Fibroblast of upper back skin (primary cell): ENCODE data around the gene PCDH9.
"Not testable (repeated sequence)": the region's sequence is repeated elsewhere in the genome, so short reads cannot be mapped to it uniquely, and the experiment has no call there.

Experiments used
- DNase-seq: peaks from one replicate; pipeline ENCODE4 v3.0.0-alpha.2; 2013

PCDH9 gene

DNA sequence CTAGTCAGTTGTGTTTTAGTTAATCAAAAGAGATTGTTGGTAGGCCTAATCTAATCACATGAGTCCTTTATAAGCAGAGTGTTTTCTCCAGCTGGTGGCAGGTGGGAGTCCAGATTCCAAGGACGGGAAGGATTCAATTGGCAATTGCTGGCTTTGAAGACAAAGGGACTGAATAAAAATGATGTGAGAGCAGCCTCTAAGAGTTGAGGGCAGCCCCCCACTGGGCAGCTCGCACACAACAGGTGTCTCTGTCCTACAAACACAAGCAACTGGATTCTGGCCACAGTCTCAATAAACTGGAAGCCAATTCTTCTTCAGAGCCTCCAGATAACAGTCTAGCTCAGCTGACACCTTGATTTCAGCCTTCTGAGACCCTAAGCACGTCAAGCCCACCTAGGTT lies 915.2 kb downstream of the PCDH9 start:
- no peak for DNase-seq

DNA sequence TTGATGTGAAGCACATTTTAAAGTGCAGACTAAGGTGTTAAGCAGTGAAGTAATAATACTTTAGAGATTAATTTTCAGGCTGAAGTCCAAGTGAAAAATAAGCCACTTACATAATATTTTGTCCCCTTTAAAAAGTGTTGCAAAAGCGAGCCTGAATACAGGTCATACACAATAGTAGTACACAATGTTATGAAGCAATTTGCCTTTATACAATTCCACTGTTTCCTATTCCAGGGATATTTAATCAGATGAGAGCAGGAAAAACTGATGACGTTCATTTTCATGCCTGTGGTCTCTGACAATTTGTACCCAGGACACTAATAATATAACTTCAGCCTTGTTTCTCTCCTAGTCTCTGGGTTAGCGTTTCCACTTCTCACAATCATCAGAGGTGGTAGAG lies 916.7 kb downstream of the PCDH9 start:
- DNase-seq, result peak; percentile 5

DNA sequence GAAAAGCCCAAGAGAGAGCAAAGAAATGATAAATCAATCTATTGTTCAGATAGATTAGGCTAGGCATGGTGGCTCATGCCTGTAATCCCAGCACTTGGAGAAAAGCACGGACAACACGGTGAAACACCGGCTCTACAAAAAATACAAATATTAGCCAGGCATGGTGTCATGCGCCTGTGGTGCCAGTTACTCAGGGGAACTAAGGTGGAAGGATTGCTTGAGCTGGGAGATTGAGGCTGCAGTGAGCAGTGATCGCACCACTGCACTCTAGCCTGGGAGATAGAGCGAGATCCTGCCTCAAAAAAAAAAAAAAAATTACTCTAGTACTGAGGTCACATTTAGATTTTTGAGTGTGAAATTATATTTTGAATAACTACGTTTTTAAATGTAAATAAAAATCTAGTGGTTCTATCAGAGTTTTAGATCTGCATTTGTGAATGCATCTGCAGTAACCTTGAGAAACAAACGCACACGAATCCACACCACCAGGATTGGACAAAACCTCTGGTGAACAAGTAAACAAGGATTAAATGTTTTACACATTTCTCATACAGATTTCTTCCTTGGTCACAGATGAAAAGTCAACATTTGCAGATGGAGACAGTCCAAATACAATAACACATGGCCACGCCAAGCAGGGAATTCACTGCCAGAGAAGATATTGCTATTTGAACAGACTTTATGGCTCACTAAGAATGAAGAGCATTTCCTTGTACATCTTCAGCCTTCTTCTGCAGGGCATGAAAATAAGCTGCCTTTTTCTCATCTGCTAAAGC lies 917.6 kb downstream of the PCDH9 start:
- peak; percentile 73 for DNase-seq

DNA sequence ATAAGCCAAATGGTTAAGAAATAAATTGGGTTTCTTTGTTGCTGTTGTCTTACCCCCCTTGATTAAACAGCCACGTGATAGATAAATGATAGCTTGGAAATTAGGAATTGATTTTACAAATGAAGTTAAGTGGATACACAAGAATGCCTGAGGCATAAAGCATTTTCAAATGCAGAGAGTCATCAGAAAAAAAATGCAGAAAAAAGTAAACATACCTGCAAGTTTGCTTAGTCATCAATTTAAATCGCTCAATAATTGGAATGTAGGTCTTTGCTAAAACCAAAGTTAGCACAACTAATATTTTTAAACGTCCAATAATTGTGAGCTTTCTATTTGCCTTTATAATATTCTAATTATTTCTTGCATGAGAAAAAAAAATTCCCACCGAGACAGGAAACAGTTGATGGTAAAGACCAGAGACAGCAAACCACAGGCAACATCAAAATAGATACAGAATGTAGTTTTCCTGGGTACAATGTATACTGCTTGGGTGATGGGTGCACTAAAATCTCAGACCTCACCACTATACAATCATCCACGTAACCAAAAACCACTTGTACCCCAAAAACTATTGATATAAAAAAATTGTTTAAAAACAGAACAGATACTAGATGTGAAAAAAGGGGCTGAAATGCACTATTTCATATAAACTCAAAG lies 924.0 kb downstream of the PCDH9 start:
- no peak for DNase-seq

DNA sequence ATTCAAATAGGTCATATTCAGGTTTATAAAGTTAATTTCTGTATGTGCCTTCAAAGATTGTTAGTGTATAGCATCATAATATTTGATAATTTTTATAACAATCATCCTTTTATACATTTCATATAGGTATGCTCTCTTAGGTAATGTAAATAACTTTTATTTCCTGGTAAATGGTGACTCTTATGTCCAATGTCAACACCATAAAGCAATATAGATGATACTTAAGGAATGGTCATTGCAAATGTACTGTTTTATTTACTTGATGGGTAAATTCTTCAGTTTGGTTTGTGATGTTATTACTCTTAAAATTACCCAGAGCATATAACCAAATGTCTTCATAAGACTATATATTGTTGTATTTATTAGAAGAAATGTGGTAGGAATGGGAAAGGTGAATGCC lies 928.7 kb downstream of the PCDH9 start:
- DNase-seq, result no peak

DNA sequence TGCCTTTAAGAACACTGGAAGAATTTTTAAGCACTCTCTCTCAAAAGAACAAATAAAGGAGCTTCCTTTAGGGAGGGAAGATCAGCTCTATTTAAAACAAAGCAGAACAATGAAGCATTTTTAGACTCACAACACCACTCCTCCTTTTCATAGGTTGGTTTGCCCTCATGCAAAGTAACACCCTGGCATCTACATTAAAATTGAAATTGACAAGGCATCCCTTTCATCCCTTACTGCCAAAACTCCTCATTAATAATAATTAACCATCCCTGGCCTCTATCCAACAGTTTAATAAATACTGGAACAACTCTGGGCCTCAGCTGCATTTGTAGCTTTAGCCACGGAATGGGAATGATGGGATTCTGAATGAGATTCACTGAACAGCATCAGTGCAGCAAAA lies 929.1 kb downstream of the PCDH9 start:
- DNase-seq, result no peak

DNA sequence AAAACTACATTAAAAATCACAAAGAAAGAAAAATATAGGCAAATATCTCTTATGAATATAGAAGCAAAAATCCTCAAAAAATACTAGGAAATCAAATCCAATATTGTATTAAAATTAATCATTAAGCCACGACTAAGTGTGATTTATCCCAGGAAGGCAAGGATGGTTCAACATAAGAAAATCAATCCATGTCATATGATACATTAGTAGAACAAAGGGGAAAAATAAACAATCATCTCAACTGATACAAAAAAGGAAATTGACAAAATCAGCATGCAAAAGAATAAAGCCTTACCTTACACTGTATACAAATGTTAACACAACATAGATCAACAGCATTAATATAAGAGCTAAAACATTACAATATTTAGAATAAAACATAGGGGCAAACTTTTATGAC lies 933.3 kb downstream of the PCDH9 start:
- DNase-seq, result no peak

DNA sequence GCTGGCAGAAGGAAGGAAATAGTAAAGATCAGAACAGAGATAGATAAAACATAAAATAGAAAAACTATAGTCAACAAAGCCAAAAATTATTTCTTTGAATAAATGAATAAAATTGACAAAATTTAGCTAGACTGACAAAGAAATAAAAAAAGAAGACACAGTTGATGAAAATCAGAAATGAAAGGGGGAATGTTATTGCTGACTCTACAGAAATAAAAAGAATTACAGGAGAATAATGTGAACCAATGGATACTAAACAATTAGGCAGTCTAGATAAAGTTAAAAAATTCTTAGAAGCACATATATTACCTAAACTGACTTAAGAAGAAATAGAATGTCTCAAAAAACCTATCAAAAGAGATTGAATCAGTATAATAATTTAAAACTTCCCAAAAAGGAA lies 933.8 kb downstream of the PCDH9 start:
- DNase-seq, result no peak

DNA sequence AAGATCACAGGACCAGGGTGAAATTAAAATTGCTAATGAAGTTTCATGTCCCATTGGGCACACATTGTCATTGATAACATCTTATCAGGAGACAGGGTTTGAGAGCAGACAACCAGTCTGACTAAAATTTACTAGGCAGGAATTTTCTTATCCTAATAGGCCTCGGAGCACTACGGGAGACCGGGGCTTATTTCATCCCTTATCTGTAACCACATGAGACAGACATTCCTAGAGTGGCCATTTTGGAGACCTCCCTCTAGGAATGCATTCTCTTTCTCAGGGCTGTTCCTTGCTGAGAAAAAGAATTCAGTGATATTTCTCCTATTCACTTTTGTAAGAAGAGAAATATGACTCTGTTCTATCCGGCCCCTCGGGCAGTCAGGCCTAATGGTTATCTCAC lies 943.3 kb downstream of the PCDH9 start:
- DNase-seq, result not testable (repeated sequence)

DNA sequence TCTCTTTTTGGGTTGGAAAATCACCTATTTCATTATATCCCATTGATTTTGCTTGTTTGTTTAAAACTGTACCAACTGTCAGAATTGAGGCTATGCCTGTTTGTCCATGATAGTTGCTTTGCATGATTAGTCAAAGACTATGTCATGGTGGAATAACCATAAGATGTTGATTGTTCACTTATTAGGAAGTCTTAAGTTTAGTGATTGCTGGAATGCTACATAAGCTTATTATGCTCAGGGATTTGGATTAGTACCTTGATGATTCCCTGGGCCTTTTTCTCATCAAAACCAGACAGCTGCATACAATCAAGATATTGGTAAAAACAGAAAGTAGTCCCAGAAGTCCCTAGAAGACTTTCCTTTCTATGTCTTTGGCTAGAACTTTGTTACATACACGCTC lies 954.7 kb downstream of the PCDH9 start:
- DNase-seq, result no peak

DNA sequence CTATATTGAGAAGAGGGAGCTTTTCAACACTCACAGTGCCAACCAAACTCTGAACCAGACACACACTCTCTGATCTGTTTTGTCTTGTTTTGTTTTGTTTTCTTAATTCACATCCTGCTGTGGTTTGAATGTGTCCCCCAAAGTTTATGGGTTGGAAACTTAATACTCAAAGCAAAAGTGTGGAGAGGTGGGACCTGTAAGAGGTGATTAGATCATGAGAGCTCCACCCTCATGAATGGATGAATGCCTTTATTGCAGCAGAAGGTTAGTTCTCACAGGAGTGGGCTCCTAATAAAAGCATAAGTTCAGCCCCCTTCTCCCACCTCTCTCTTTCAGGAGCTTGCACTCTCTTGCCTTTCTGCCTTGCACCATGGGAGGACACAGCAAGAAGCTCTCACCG lies 957.1 kb downstream of the PCDH9 start:
- DNase-seq, result no peak

DNA sequence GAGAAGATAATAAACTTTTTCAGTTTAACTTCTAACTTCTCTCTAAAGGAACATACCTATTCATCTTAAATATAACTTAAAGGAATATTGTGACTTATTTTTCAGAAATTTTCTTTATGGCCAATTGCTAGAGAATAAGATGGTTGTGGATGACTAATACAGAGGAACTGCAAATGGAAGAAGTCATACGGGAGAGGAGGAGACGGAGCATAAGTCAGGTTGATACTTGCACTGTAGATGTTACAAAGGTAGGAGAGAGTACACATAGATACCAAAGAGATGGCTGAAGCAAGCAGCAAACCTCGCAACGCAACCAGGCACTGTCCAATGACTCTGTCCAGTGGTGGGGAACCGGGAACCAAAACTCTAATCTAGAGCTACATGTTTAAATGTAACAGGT lies 963.4 kb downstream of the PCDH9 start:
- DNase-seq, result no peak

DNA sequence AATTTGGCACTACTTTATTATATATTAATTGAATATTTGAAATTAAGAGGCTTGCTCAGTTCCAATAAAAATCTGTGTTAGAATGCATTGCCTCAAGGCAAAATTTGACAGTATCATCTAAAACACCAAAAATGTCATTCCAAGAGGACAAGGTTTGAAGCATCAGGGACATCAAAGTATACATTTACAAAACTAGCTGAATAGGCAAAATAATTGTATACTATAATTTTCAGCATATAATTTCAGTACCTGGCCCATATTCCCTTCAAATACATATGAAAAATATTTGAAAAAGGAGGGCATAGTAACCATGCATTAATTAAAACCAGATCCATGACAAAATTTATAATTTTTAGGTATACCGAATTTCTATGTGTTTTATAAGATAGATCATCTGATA lies 963.8 kb downstream of the PCDH9 start:
- DNase-seq, result no peak

DNA sequence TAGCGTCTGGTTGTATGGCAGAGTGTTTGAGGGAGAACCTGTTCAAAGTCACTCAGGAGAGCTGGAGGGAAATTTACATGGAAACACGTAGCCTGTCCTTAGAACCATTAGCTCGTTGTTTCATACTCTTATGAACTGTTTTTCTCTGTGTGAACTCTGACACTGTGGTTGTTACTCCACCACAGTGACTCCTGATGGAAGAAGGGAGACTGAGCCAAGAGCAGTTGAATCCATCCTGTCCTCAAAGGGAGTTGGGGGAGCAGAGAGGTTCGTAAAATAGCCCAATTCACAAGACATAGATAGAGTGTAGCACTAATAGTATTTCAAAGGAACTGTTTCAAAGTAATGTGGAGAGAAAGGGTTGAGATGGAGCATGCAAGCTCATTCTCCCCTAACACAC lies 964.8 kb downstream of the PCDH9 start:
- DNase-seq, result no peak

DNA sequence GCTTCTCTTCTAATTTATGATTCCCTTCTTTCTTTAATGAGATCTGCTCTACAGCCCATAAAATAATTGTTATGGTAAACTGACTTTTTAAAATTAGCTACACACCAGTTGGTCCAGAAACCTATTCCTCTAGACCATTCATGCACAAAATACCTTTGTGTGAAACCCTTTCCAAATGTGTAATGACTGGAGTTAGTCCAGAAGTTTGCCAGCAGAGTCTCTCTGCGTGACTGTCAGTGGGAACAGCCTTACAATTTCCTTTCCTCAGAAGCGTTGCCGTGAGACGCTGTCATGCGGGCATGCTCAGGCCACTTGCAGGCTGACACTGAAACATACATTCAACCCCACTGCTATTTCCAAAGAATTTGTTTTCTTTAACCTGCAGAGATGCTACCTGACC lies 965.2 kb downstream of the PCDH9 start:
- no peak for DNase-seq

DNA sequence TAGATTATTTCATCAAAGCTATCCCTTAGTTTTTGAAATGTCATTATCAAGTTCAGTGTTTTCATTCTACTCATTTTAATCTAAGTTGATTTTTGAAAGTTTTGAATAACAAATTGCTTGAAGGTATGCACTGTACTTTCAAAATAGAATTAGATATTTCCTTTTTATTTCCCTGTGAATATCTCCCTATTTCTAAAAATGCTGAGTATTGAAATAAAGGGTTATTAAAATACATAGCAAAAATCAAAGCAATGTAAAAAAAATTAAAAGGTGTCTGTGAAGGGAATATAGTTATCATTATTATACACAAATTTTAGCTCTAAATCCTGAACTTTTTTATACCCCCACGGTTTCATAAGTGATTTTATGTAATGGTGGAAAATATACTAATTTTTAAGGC lies 967.8 kb downstream of the PCDH9 start:
- DNase-seq, result no peak

DNA sequence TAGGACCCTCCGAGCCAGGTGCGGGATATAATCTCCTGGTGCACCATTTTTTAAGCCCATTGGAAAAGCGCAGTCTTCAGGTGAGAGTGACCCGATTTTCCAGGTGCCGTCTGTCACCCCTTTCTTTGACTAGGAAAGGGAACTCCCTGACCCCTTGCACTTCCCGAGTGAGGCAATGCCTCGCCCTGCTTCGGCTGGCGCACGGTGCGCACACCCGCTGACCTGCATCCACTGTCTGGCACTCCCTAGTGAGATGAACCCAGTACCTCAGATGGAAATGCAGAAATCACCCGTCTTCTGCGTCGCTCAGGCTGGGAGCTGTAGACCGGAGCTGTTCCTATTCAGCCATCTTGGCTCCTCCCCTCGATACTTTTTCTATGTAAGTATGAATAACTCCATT lies 970.7 kb downstream of the PCDH9 start:
- DNase-seq, result not testable (repeated sequence)
